HG03039 (cell line): ENCODE results near the gene NRXN3.

Experiments used
- ATAC-seq: cut with Tn5 transposase; IDR thresholded peaks from one replicate; pipeline ENCODE4 v1.9.1; 2021; ENCODE audit warnings: mild to moderate bottlenecking, moderate library complexity; ENCODE audit not compliant: unreplicated experiment

Gene NRXN3

GRCh38 chr14:78316786-78317185 is 146.6 kb downstream of the NRXN3 start:
- no peak for ATAC-seq

GRCh38 chr14:78319406-78319805 is 149.2 kb downstream of the NRXN3 start:
- no peak for ATAC-seq

- no peak for ATAC-seq
Measured at GRCh38 chr14:78319887-78320635, 149.9 kb downstream of the NRXN3 start.

- no peak for ATAC-seq
Measured at GRCh38 chr14:78324353-78324752, 154.2 kb downstream of the NRXN3 start.

GRCh38 chr14:78325911-78326310 is 155.7 kb downstream of the NRXN3 start:
- ATAC-seq, result no peak

- no peak for ATAC-seq
Measured at GRCh38 chr14:78327426-78328221, 157.5 kb downstream of the NRXN3 start.

- ATAC-seq, result no peak
Measured at GRCh38 chr14:78329371-78329770, 159.2 kb downstream of the NRXN3 start.

GRCh38 chr14:78335531-78335930 is 165.4 kb downstream of the NRXN3 start:
- no peak for ATAC-seq

- no peak for ATAC-seq
Measured at GRCh38 chr14:78340250-78340649, 170.1 kb downstream of the NRXN3 start.

GRCh38 chr14:78341827-78342389 is 171.7 kb downstream of the NRXN3 start:
- no peak for ATAC-seq

- no peak for ATAC-seq
Measured at GRCh38 chr14:78342879-78343278, 172.7 kb downstream of the NRXN3 start.

- no peak for ATAC-seq
Measured at GRCh38 chr14:78344290-78344689, 174.1 kb downstream of the NRXN3 start.

GRCh38 chr14:78345131-78345744 is 175.1 kb downstream of the NRXN3 start:
- no peak for ATAC-seq

GRCh38 chr14:78346747-78347146 is 176.6 kb downstream of the NRXN3 start:
- no peak for ATAC-seq

GRCh38 chr14:78355109-78355508 is 184.9 kb downstream of the NRXN3 start:
- no peak for ATAC-seq

- no peak for ATAC-seq
Measured at GRCh38 chr14:78356391-78356790, 186.2 kb downstream of the NRXN3 start.

GRCh38 chr14:78358591-78358990 is 188.4 kb downstream of the NRXN3 start:
- no peak for ATAC-seq

GRCh38 chr14:78359581-78359980 is 189.4 kb downstream of the NRXN3 start:
- no peak for ATAC-seq

- no peak for ATAC-seq
Measured at GRCh38 chr14:78363008-78363407, 192.8 kb downstream of the NRXN3 start.

GRCh38 chr14:78367355-78367754 is 197.2 kb downstream of the NRXN3 start:
- no peak for ATAC-seq

GRCh38 chr14:78383060-78383459 is 212.9 kb downstream of the NRXN3 start:
- ATAC-seq, result no peak
